C4-2B (cell line): ENCODE measurements around the gene ARL2BP.

Experiments used
- H3K27ac ChIP-seq: fragments of 450-650 bp; 2 replicates; pipeline ENCODE4 v1.5.1; 2017
- CTCF ChIP-seq: fragments of 450-650 bp; conservative IDR thresholded peaks from 2 replicates; pipeline ENCODE4 v1.5.1; 2017; ENCODE audit warnings: mild to moderate bottlenecking
- ZFX ChIP-seq: fragments of 450-650 bp; IDR thresholded peaks from 2 replicates; pipeline ENCODE4 v1.6.1; 2017

The ARL2BP gene

GRCh38 chr16:57284952-57285363 is 39.9 kb downstream of the ARL2BP start:
- TF ChIP-seq CTCF = no peak
- no peak for TF ChIP-seq ZFX
- peak overlapping the region; percentile 69 for H3K27ac ChIP-seq

DNA sequence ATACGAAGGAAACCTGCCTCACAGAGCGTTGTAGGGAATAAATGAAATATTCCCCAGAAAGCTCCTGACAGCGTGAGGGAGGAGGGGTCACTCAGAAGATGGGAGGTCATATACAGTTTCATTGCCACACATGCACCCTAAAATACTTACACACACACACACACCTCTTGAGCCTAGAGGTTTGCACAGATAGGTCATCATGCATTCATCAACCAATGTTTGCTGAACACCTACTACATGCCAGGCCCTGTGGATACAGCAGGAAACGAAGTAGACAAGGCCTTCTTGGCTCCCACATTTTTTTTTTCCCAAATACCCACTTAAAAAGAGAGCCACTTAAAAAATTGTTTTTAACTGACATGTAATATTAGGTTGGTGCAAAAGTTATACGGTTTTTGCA is 40.3 kb downstream of the ARL2BP start:
- no peak overlapping the region for H3K27ac ChIP-seq
- TF ChIP-seq ZFX (no peak), CTCF (no peak)

DNA sequence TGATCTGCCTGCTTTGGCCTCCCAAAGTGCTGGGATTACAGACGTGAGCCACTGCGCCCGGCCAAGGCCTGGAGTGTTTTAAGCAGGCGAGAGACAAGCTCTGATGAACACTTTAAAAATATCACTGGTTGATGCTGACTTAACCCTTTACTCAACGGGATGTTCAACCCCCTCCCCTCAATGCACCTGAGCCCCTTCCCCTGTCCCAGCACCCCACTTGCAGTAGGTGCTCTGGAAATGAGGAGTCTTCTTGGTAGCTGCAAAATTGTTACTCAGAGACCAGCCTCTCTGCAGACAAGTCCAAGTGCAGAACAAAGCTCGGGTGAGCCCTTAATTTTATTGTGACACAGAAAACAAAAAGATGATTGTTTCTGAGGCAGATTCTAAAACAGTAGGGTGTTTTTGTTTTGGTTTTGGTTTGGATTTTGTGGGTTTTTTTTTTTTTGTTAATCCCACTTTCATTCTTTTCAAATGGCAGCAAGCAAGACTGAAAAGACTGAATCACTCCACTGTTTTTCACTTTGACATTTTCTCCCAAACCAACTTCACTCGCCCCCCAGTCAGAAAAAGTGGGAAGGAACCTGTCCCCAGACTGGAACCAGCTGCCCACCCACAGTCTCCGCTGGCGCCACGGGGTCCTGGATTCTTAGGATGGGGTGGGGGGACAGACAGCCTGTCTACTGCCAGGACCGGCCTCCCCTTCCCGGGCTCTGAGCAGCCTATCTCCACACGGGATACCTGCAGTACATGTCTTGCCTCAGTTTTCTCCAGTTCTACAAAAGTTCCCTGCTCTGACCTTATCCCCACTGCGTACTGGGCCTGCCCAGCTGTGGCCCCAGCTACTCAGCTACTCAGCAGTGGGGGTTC is 44.6 kb downstream of the ARL2BP start:
- no peak for TF ChIP-seq CTCF
- no peak for TF ChIP-seq ZFX
- H3K27ac ChIP-seq = no peak overlapping the region

- H3K27ac ChIP-seq = no peak overlapping the region
- TF ChIP-seq ZFX (no peak), CTCF (no peak)
Measured at GRCh38 chr16:57297856-57298255, 52.8 kb downstream of the ARL2BP start.

- H3K27ac ChIP-seq = peak overlapping the region; percentile 28
- TF ChIP-seq CTCF (no peak), ZFX (no peak)
Measured at GRCh38 chr16:57299009-57299718, 54.1 kb downstream of the ARL2BP start.

DNA sequence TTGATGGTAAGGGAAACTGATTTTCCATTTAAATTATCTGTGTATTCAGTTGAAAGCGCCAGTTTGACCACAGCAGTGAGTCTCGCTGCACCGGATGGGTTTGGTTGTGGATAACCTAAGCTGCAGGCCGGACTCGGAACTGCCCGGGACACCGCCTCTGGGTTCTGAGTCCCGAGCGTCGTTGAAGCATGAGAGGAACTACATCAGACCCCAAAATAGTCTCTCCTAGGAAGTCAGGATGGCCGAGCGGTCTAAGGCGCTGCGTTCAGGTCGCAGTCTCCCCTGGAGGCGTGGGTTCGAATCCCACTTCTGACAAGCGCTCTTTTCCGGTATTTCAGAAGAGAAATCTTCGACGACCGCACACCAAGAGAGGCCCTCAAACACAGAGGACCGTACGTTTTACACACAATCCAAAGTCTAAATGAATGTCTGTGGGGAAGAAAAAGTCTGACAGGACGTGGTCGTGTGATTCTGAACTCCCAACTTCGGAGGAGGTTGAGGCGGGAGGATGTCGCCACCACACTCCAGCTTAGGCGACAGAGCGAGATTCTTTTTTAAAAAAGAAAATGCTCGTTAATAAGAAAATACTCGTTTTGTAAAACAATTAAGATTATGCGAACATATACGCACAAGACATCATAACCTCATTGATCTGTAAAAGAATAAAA is 54.8 kb downstream of the ARL2BP start:
- TF ChIP-seq ZFX (no peak), CTCF (no peak)

More for the DNA sequence above, 54.8 kb downstream of the ARL2BP start:
- H3K27ac ChIP-seq = peak overlapping the region; percentile 28
